A549 (cell line): Measurements from ENCODE around the gene VLDLR. TPM values are rescaled to one million over a fixed set of nuclear protein-coding genes. Genes with fewer than 3 reads are reported as not detected.
"Not testable (repeated sequence)": the region's sequence is repeated elsewhere in the genome, so short reads cannot be mapped to it uniquely, and the experiment has no call there.

Experiments used
- ATAC-seq, 2 experiments: fragments of 200-7000 bp in 1 of 2; fragments of >200 bp in 1 of 2; cut with Nextera tagmentation in 1 of 2; cut with Tn5 transposase in 1 of 2; 3 replicates each; pipeline versions ENCODE4 v1.8.0 to v1.9.1; 2018 to 2020; ENCODE audit warnings: mild to moderate bottlenecking in 1 of 2, moderate library complexity in 1 of 2
- CTCF ChIA-PET: fragments of 300-600 bp; sonication (Branson Sonifier 250); formaldehyde crosslinking; extraction: SDS; loops from one replicate; lab custom pipeline; 2021; ENCODE audit warnings: antibody characterized with exemption, inconsistent platforms; lab: Yijun Ruan, JAX
- POLR2A ChIA-PET: fragments of 350-600 bp; formaldehyde crosslinking; extraction: SDS; loops from one replicate; lab custom pipeline; 2021; ENCODE audit warnings: antibody characterized with exemption, inconsistent platforms; lab: Yijun Ruan, JAX
- DNase-seq, 2 experiments: peaks; one replicate each; pipeline versions ENCODE4 v3.0.0 to v3.0.0-alpha.2; 2011 to 2016; ENCODE audit warnings: low read depth in 1 of 2, low spot score in 1 of 2
- FAIRE-seq: peaks from 2 replicates; lab custom pipeline; 2011; peaks lifted over from hg19 to GRCh38; lab: Jason Lieb, UNC
- H3K27ac ChIP-seq, 2 experiments: fragments of >200 bp; sonication (Bioruptor Twin); formaldehyde crosslinking; 3 replicates each; pipeline ENCODE4 v1.5.1; 2016 to 2017
- H3K4me1 ChIP-seq: fragments of >200 bp; sonication (Bioruptor Twin); formaldehyde crosslinking; 3 replicates; pipeline ENCODE4 v1.6.1; 2016
- H3K4me2 ChIP-seq: fragments of >200 bp; sonication (Bioruptor Twin); formaldehyde crosslinking; 3 replicates; pipeline ENCODE4 v1.6.1; 2016
- H3K4me3 ChIP-seq: fragments of >200 bp; sonication (Bioruptor Twin); formaldehyde crosslinking; 3 replicates; pipeline ENCODE4 v1.5.1; 2016
- H3K9me3 ChIP-seq: fragments of >200 bp; sonication (Bioruptor Twin); formaldehyde crosslinking; 3 replicates; pipeline ENCODE4 v1.6.1; 2016
- CBX8 ChIP-seq: fragments of 200-600 bp; sonication (generic); IDR thresholded peaks from 2 replicates; pipeline ENCODE4 v1.6.1; 2016
- CEBPB ChIP-seq, 2 experiments: fragments of >200 bp in 1 of 2; sonication (Bioruptor Twin) in 1 of 2; formaldehyde crosslinking in 1 of 2; IDR thresholded peaks; 2 replicates each; pipeline ENCODE4 v1.6.1; 2012 to 2016
- EHMT2 ChIP-seq: fragments of 200-600 bp; sonication (generic); IDR thresholded peaks from 2 replicates; pipeline ENCODE4 v1.6.1; 2016; ENCODE audit warnings: antibody characterized with exemption, low read depth, mild to moderate bottlenecking, moderate library complexity
- FOSL2 ChIP-seq, 2 experiments: fragments of 450-650 bp in 1 of 2; fragments of >200 bp in 1 of 2; sonication (Bioruptor Twin) in 1 of 2; formaldehyde crosslinking; IDR thresholded peaks; 2 replicates each; pipeline versions ENCODE4 v1.5.0 to v1.6.1; 2016 to 2020; ENCODE audit warnings: mild to moderate bottlenecking in 1 of 2, moderate library complexity in 1 of 2
- GATA3 ChIP-seq: IDR thresholded peaks from 2 replicates; pipeline ENCODE4 v1.6.1; 2012; ENCODE audit warnings: borderline replicate concordance
- HOXA7 ChIP-seq: fragments of 250-450 bp; sonication (Bioruptor Pico); IDR thresholded peaks from 2 replicates; pipeline ENCODE4 v1.5.0; 2020; ENCODE audit warnings: mild to moderate bottlenecking, moderate library complexity
- JUNB ChIP-seq: fragments of >200 bp; sonication (Bioruptor Twin); formaldehyde crosslinking; IDR thresholded peaks from 2 replicates; pipeline ENCODE4 v1.6.1; 2016
- KDM5A ChIP-seq: fragments of 200-600 bp; sonication (generic); IDR thresholded peaks from 2 replicates; pipeline ENCODE4 v1.6.1; 2016; ENCODE audit warnings: antibody characterized with exemption, mild to moderate bottlenecking
- NFE2L2 ChIP-seq: fragments of 150-350 bp; conservative IDR thresholded peaks from 2 replicates; pipeline ENCODE4 v1.6.1; 2014; ENCODE audit warnings: low read length
- POLR2A ChIP-seq: IDR thresholded peaks from 2 replicates; pipeline ENCODE4 v1.6.1; 2012; ENCODE audit warnings: mild to moderate bottlenecking, low read length
- RAD21 ChIP-seq, 2 experiments: fragments of >200 bp in 1 of 2; sonication (Bioruptor Twin) in 1 of 2; formaldehyde crosslinking in 1 of 2; IDR thresholded peaks in 1 of 2; conservative IDR thresholded peaks in 1 of 2; 2 replicates in 1 of 2; 3 replicates in 1 of 2; pipeline ENCODE4 v1.6.1; 2012 to 2018; ENCODE audit warnings: inconsistent platforms in 1 of 2
- RCOR1 ChIP-seq: fragments of 150-350 bp; IDR thresholded peaks from 2 replicates; pipeline ENCODE4 v1.6.1; 2014; ENCODE audit warnings: antibody characterized with exemption, low read length, low read depth
- SMC3 ChIP-seq: fragments of >200 bp; sonication (Bioruptor Twin); formaldehyde crosslinking; IDR thresholded peaks from 3 replicates; pipeline ENCODE4 v1.6.1; 2018; ENCODE audit warnings: inconsistent platforms
- SREBF2 ChIP-seq: fragments of 450-650 bp; IDR thresholded peaks from 2 replicates; pipeline ENCODE4 v1.6.1; 2014; ENCODE audit warnings: mild to moderate bottlenecking, moderate library complexity
- ZFP36 ChIP-seq: fragments of 450-650 bp; IDR thresholded peaks from 2 replicates; pipeline ENCODE4 v1.6.1; 2014; ENCODE audit warnings: borderline replicate concordance; ENCODE audit not compliant: partially characterized antibody
- ZNF302 ChIP-seq: fragments of 250-450 bp; sonication (Bioruptor Pico); IDR thresholded peaks from 2 replicates; pipeline ENCODE4 v1.9.0; 2021; ENCODE audit warnings: inconsistent platforms, mild to moderate bottlenecking, moderate library complexity
- ZSCAN20 ChIP-seq: fragments of 250-450 bp; sonication (Bioruptor Pico); IDR thresholded peaks from 2 replicates; pipeline ENCODE4 v1.8.0; 2022; ENCODE audit warnings: mild to moderate bottlenecking, moderate library complexity
- WGBS: methylation state at CpG from one replicate; pipeline ENCODE4 v1.1.6; 2017; ENCODE audit errors: missing lambda C conversion rate; 5-methylcytosine and 5-hydroxymethylcytosine counted together
- polyA plus RNA-seq, 4 experiments: library from polyadenylated mRNA; depleted of rRNA in 3 of 4; stranded (reverse); fragments of >200 nt; fragmentation: RNase III in 1 of 4; extraction: RNeasy Plus Mini Kit Qiagen cat#74134 plus additional on column Dnase treatment in 1 of 4; gene quantifications; 2 replicates in 3 of 4; 3 replicates in 1 of 4; pipeline ENCODE4 v1.2.3, GENCODE V29; 2011 to 2017
- TF ChIP-seq, protein P1 (sequence below): fragments of 250-450 bp; sonication (Bioruptor Pico); IDR thresholded peaks from 2 replicates; pipeline ENCODE4 v1.5.0; 2020; ENCODE audit warnings: low read depth, mild to moderate bottlenecking, moderate library complexity
- TF ChIP-seq, protein P2 (sequence below): IDR thresholded peaks from 2 replicates; pipeline ENCODE4 v1.6.1; 2012

The VLDLR gene
- polyA plus RNA-seq, 2 of the 4 experiments (the other 2 are of a cell fraction), result 27.9 to 49.0 TPM

DNA sequence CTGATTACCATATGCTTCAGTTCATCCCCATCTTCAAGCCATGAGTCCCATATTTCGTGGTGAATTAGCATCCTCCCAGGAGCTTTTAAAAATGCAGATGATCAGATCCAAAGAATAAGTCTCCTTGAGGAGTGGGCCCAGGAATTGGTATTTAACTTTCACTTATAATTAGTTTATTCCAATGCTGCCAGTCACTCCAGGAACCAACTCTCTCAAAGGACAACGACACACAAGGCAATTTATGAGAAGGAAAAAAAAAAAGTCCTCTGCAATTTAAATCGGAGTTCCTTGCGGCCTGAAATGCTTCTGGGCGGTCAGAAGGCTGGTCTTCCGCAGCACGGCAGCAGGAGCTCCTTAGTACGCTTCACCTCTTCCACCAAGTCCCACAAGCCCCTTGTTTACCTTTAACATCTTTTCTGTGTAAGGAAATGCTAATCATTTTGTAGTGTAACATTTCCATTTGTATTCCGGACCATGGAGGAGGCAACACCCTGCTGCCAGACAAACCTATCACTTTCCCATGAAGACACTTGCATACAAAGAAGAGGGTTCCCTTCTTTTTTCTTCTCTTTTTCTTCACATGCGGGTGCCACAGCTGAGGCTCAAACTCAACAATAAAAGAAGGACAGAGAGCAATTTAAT, 79.4 kb downstream of the VLDLR start:
- no peak for TF ChIP-seq RCOR1
- no peak overlapping the region for H3K4me2 ChIP-seq
- POLR2A ChIA-PET, result no interaction called here
- FAIRE-seq (no peak), ATAC-seq (no peak), DNase-seq (no peak)
- 83% methylated on average over 10 of the region's 10 CpGs for WGBS
- CTCF ChIA-PET, result interaction anchor here (0.8 to 1.9 kb wide), 2 partner anchors 16 to 633 kb away, joined by 3 to 4 read pairs; partner anchors contain the start of gene KCNV2
- H3K27ac ChIP-seq, result no peak overlapping the region
- no peaks in the 10 kb centered on the region for H3K4me1 ChIP-seq
- H3K9me3 ChIP-seq, result no peaks in the 10 kb centered on the region
- no peak overlapping the region for H3K4me3 ChIP-seq

DNA sequence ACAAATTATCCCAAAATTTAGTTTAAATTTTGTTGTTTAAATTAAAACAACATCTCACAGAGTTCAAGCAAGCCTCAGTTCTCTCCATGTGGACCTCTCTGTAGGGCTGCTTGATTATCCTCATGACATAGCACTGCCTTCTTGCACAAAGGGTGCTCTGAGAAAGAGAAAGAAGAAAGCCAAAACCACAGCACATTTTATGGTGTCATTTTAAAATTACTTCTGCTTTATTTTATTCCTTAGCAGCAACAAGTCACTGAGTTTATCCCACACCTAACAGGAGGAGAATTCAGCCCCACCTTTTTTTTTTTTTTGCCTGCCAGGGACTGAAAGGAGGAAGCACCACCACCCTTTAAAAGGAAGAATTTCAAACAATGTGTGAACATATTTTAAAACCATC, 82.9 kb downstream of the VLDLR start:
- ChIA-PET POLR2A (no interaction called here), CTCF (no interaction called here)
- FAIRE-seq (no peak), ATAC-seq (no peak), DNase-seq (no peak)
- H3K4me1 ChIP-seq, result no peaks in the 10 kb centered on the region
- no peak overlapping the region for H3K4me3 ChIP-seq
- TF ChIP-seq ZSCAN20 (CRISPR knock-in tag) (no peak), CEBPB (IDR thresholded peaks at IDR 0.05) (no peak), FOSL2 (IDR thresholded peaks at IDR 0.05) (no peak), FOSL2 (CRISPR knock-in tag; IDR thresholded peaks at IDR 0.05) (no peak), POLR2A (no peak), KDM5A (no peak), ZFP36 (no peak), HOXA7 (CRISPR knock-in tag) (no peak), ZNF302 (no peak), EHMT2 (no peak), NFE2L2 (no peak), SMC3 (no peak), JUNB (no peak), RAD21 (conservative IDR thresholded peaks at IDR 0.05 in 1 of 2, IDR thresholded peaks at IDR 0.05 in 1 of 2) (no peak), SREBF2 (no peak), GATA3 (no peak), CBX8 (no peak)
- TF ChIP-seq, protein P1, sequence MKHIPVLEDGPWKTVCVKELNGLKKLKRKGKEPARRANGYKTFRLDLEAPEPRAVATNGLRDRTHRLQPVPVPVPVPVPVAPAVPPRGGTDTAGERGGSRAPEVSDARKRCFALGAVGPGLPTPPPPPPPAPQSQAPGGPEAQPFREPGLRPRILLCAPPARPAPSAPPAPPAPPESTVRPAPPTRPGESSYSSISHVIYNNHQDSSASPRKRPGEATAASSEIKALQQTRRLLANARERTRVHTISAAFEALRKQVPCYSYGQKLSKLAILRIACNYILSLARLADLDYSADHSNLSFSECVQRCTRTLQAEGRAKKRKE (CRISPR knock-in tag), result no peak
- TF ChIP-seq, protein P2, sequence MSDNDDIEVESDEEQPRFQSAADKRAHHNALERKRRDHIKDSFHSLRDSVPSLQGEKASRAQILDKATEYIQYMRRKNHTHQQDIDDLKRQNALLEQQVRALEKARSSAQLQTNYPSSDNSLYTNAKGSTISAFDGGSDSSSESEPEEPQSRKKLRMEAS, result no peak
- H3K4me2 ChIP-seq, result no peak overlapping the region
- H3K27ac ChIP-seq, result no peak overlapping the region
- H3K9me3 ChIP-seq, result no peaks in the 10 kb centered on the region

DNA sequence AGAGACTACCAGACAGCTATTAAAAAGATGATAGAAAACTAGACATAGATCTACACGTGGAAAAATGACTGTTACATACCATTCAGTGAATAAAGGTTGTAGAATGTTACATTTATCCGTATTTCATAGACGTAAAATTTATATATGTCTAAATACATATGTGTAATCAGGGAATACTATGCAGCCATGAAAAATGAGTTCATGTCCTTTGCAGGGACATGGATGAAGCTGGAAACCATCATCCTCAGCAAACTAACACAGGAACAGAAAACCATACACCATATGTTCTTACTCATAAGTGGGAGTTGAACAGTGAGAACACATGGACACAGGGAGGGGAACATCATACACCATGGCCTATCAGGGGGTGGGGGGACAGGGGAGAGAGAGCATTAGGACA, 85.7 kb downstream of the VLDLR start:
- ATAC-seq, H3K4me2 ChIP-seq, CTCF ChIA-PET, H3K9me3 ChIP-seq, DNase-seq, H3K4me3 ChIP-seq, H3K4me1 ChIP-seq, FAIRE-seq, H3K27ac ChIP-seq: not testable (repeated sequence)
- POLR2A ChIA-PET, result interaction anchor here (0.6 kb wide), 1 partner anchor 103 kb away, joined by 3 read pairs; no protein-coding TSS in a partner anchor
- 58% methylated on average over 3 of the region's 3 CpGs for WGBS

Other genes starting within 250 kb of the VLDLR start
- not detected in 2 replicates for gene KCNV2, start 95.7 kb downstream of the VLDLR start, polyA plus RNA-seq (2011; rRNA removed)
- gene KCNV2, start 95.7 kb downstream of the VLDLR start, polyA plus RNA-seq (2017; fragmentation: RNase III; extraction: RNeasy Plus Mini Kit Qiagen cat#74134 plus additional on column Dnase treatment), result not detected in 3 replicates
- gene PUM3, start 222.3 kb downstream of the VLDLR start, polyA plus RNA-seq (2011; rRNA removed), result 62.2 and 94.8 TPM in 2 replicates
- gene PUM3, start 222.3 kb downstream of the VLDLR start, polyA plus RNA-seq (2017; fragmentation: RNase III; extraction: RNeasy Plus Mini Kit Qiagen cat#74134 plus additional on column Dnase treatment), result 71.2 to 81.2 TPM (median 78.0 TPM) in 3 replicates